GM18870 (cell line): ENCODE measurements around the gene GSTO1.

Source experiments
- ATAC-seq: cut with Tn5 transposase; IDR thresholded peaks from one replicate; pipeline ENCODE4 v1.9.1; 2021; ENCODE audit warnings: moderate library complexity; ENCODE audit not compliant: unreplicated experiment

GSTO1 gene

GRCh38 chr10:104273899-104274575, 19.3 kb downstream of the GSTO1 start:
- ATAC-seq, result no peak

GRCh38 chr10:104274762-104275721, 20.4 kb downstream of the GSTO1 start:
- no peak for ATAC-seq

GRCh38 chr10:104276192-104276591, 21.5 kb downstream of the GSTO1 start:
- no peak for ATAC-seq

- no peak for ATAC-seq
Observed at GRCh38 chr10:104277785-104278184, 23.1 kb downstream of the GSTO1 start.

GRCh38 chr10:104279550-104280259, 25.0 kb downstream of the GSTO1 start:
- no peak for ATAC-seq

- no peak for ATAC-seq
Observed at GRCh38 chr10:104281694-104282093, 27.0 kb downstream of the GSTO1 start.

GRCh38 chr10:104284846-104285245, 30.2 kb downstream of the GSTO1 start:
- no peak for ATAC-seq

GRCh38 chr10:104286939-104287338, 32.2 kb downstream of the GSTO1 start:
- ATAC-seq, result no peak

GRCh38 chr10:104288355-104288754, 33.7 kb downstream of the GSTO1 start:
- ATAC-seq, result no peak

GRCh38 chr10:104291439-104291951, 36.8 kb downstream of the GSTO1 start:
- peak; percentile 93 for ATAC-seq

GRCh38 chr10:104293011-104293410, 38.3 kb downstream of the GSTO1 start:
- no peak for ATAC-seq

- no peak for ATAC-seq
Observed at GRCh38 chr10:104293781-104294321, 39.2 kb downstream of the GSTO1 start.

- no peak for ATAC-seq
Observed at GRCh38 chr10:104296687-104297436, 42.2 kb downstream of the GSTO1 start.

GRCh38 chr10:104297697-104298660, 43.3 kb downstream of the GSTO1 start:
- ATAC-seq, result no peak

- no peak for ATAC-seq
Observed at GRCh38 chr10:104299031-104299904, 44.6 kb downstream of the GSTO1 start.

- no peak for ATAC-seq
Observed at GRCh38 chr10:104300002-104300735, 45.5 kb downstream of the GSTO1 start.

- no peak for ATAC-seq
Observed at GRCh38 chr10:104300736-104301292, 46.1 kb downstream of the GSTO1 start.
